Nephron (organoid): ENCODE data around the gene ASPHD1.
"Not testable (repeated sequence)": the region's sequence is repeated elsewhere in the genome, so short reads cannot be mapped to it uniquely, and the experiment has no call there.

Source experiments
- H3K27ac Mint-ChIP-seq, 3 experiments: 2 replicates each; pipeline ENCODE4 v1.8.0; 2020; ENCODE audit warnings: mixed read lengths in 3 of 3, mild to moderate bottlenecking in 2 of 3, moderate library complexity in 1 of 3
- H3K27me3 Mint-ChIP-seq: 2 replicates; pipeline ENCODE4 v1.8.0; 2021; ENCODE audit warnings: low read depth, mild to moderate bottlenecking, moderate library complexity, mixed read lengths
- H3K36me3 Mint-ChIP-seq: 2 replicates; pipeline ENCODE4 v1.8.0; 2020; ENCODE audit warnings: low read depth, mixed read lengths
- H3K4me1 Mint-ChIP-seq: 2 replicates; pipeline ENCODE4 v1.8.0; 2020; ENCODE audit warnings: mixed read lengths
- H3K4me3 Mint-ChIP-seq, 3 experiments: 2 replicates each; pipeline ENCODE4 v1.8.0; 2020; ENCODE audit warnings: mild to moderate bottlenecking in 3 of 3, mixed read lengths in 3 of 3, moderate library complexity in 2 of 3
- H3K9me3 Mint-ChIP-seq: 2 replicates; pipeline ENCODE4 v1.8.0; 2020; ENCODE audit warnings: mixed read lengths
- TF ChIP-seq, protein P1 (sequence below), 3 experiments: fragments of 200-600 bp; sonication (generic); IDR thresholded peaks; one replicate each; pipeline ENCODE4 v1.5.0; 2021; ENCODE audit warnings: antibody characterized with exemption in 3 of 3; ENCODE audit not compliant: unreplicated experiment in 3 of 3

Gene ASPHD1

DNA sequence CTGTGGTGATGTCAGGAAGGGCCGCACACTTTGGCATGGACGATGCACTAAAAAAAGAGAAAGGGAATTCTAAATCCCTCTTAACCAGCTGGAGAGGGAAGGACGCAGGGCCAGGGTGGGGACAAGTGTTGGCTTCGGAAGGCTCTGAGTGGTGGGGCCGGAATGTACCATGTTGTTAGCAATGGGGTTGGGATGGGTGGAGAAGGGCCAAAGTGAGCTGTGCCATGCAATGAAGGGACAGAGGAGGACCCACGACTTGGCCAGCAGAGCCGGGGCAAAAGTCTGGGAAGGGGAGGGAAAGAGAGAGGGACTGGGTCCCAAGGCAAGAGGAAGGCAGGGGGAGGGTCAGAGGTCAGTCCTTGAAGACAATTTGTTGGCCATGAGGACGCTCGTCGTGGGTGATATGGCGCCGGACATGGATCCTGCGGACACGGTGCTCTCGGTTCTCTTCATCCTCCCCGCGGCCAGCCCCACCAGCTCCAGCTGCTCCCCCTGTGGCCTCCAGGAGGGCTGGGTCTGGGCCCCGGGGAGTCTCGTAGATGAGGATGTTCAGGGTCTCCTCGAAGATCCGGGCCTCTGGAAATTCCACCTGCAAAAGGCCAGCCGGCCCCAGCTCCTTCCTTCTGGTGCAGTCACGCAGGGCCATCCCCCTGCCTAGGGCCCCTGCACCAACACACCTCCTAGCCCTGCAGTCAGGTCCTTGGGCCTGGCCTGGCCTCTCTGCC, 6.4 kb downstream of the ASPHD1 start:
- Mint-ChIP-seq H3K9me3 (no peaks in the 10 kb centered on the region), H3K27ac (no peak overlapping the region), H3K4me3 (no peak overlapping the region), H3K36me3 (no peaks in the 10 kb centered on the region), H3K4me1 (no peaks in the 10 kb centered on the region), H3K27me3 (peaks cover 9% of the 10 kb centered on the region)
- TF ChIP-seq, protein P1, sequence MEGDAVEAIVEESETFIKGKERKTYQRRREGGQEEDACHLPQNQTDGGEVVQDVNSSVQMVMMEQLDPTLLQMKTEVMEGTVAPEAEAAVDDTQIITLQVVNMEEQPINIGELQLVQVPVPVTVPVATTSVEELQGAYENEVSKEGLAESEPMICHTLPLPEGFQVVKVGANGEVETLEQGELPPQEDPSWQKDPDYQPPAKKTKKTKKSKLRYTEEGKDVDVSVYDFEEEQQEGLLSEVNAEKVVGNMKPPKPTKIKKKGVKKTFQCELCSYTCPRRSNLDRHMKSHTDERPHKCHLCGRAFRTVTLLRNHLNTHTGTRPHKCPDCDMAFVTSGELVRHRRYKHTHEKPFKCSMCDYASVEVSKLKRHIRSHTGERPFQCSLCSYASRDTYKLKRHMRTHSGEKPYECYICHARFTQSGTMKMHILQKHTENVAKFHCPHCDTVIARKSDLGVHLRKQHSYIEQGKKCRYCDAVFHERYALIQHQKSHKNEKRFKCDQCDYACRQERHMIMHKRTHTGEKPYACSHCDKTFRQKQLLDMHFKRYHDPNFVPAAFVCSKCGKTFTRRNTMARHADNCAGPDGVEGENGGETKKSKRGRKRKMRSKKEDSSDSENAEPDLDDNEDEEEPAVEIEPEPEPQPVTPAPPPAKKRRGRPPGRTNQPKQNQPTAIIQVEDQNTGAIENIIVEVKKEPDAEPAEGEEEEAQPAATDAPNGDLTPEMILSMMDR (IDR thresholded peaks at IDR 0.05; ENCODE audit: unreplicated experiment in 3 of 3) = no peak

DNA sequence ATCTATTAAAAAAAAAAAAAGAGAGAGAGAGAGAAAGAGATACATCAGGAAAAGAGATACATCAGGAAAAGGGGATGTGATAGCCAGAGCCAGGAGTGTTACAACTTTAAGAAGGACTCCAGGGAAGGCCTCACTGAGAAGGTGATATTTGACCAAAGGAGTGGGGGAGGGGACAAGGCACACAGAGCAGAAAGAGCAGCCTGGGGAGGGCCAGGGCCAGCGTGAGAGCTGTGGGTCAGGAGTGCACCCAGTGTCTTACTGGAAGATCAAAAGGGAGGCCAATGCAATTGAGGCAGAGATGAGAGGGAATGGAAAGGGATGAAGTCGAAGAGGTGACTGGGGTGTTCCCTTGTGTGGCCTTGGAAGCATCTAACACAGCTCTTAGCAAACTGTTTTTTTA, 7.7 kb downstream of the ASPHD1 start:
- peaks cover 4% of the 10 kb centered on the region for H3K36me3 Mint-ChIP-seq
- no peaks in the 10 kb centered on the region for H3K9me3 Mint-ChIP-seq
- H3K27ac Mint-ChIP-seq = no peak overlapping the region
- H3K4me1 Mint-ChIP-seq = no peaks in the 10 kb centered on the region
- no peak overlapping the region for H3K4me3 Mint-ChIP-seq
- TF ChIP-seq, protein P1 (IDR thresholded peaks at IDR 0.05; ENCODE audit: unreplicated experiment in 3 of 3) = no peak
- no peaks in the 10 kb centered on the region for H3K27me3 Mint-ChIP-seq

DNA sequence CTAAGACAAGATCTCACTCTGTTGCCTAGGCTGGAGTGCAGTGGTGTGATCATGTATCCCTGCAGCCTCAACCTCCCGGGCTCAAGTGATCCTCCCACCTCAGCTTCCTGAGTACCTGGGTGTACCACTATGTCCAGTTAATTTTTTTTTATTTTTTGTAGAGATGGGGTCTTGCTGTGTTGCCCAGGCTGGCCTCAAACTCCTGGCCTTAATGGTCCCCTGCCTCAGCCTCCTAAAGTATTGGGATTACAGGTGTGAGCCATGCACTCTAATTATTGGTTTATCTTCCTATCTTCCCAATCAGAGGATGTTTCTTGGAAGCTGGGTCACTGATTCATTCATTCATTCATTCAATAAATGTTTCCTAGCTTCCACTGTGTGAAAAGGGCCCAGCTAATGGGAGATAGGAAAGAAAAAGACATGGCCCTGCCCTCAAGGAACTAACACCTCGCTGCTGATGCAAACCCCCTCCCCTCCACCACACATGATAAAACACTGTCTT, 8.5 kb downstream of the ASPHD1 start:
- Mint-ChIP-seq H3K27ac (no peak overlapping the region), H3K4me1 (no peaks in the 10 kb centered on the region), H3K36me3 (peaks cover 11% of the 10 kb centered on the region), H3K9me3 (no peaks in the 10 kb centered on the region), H3K27me3 (no peaks in the 10 kb centered on the region), H3K4me3 (no peak overlapping the region)
- TF ChIP-seq, protein P1 (IDR thresholded peaks at IDR 0.05; ENCODE audit: unreplicated experiment in 3 of 3) = no peak

DNA sequence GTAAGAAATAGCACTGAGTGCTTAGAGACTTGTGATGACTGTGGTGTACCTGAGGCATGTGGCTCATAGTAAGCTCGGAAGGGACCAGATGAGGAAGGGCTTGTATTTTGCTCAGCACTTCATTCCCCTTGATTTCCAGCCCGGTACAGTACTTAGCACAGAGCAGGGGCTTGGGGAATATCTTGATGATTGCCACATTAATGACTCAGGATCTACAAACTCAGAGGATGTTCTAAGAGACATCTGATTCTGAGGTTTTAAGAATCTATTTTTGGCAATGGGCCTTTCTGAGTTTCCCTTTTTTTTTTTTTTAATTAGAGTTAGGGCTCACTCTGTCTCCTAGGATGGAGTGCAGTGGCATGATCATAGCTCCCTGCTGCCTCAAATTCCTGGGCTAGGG, 9.1 kb downstream of the ASPHD1 start:
- no peaks in the 10 kb centered on the region for H3K27me3 Mint-ChIP-seq
- H3K27ac Mint-ChIP-seq = no peak overlapping the region
- no peaks in the 10 kb centered on the region for H3K9me3 Mint-ChIP-seq
- peaks cover 16% of the 10 kb centered on the region for H3K36me3 Mint-ChIP-seq
- H3K4me1 Mint-ChIP-seq = no peaks in the 10 kb centered on the region
- TF ChIP-seq, protein P1 (IDR thresholded peaks at IDR 0.05; ENCODE audit: unreplicated experiment in 3 of 3) = no peak
- H3K4me3 Mint-ChIP-seq = no peak overlapping the region

DNA sequence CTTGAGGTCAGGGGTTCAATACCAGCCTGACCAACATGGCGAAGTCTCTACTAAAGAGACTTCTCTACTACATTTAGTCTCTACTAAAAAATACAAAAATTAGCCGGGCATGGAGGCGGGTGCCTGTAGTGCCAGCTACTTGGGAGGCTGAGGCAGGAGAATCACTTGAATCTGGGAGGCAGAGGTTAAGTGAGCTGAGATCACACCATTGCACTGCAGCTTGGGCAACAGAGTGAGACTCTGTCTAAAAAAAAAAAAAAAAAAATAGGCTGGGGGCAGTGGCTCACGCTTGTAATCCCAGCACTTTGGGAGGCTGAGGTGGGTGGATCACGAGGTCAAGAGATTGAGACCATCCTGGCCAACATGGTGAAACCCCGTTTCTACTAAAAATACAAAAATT, 9.6 kb downstream of the ASPHD1 start:
- not testable (repeated sequence) for H3K9me3 Mint-ChIP-seq, H3K27ac Mint-ChIP-seq, H3K4me1 Mint-ChIP-seq, H3K27me3 Mint-ChIP-seq, H3K4me3 Mint-ChIP-seq
- H3K36me3 Mint-ChIP-seq = peaks cover 20% of the 10 kb centered on the region

DNA sequence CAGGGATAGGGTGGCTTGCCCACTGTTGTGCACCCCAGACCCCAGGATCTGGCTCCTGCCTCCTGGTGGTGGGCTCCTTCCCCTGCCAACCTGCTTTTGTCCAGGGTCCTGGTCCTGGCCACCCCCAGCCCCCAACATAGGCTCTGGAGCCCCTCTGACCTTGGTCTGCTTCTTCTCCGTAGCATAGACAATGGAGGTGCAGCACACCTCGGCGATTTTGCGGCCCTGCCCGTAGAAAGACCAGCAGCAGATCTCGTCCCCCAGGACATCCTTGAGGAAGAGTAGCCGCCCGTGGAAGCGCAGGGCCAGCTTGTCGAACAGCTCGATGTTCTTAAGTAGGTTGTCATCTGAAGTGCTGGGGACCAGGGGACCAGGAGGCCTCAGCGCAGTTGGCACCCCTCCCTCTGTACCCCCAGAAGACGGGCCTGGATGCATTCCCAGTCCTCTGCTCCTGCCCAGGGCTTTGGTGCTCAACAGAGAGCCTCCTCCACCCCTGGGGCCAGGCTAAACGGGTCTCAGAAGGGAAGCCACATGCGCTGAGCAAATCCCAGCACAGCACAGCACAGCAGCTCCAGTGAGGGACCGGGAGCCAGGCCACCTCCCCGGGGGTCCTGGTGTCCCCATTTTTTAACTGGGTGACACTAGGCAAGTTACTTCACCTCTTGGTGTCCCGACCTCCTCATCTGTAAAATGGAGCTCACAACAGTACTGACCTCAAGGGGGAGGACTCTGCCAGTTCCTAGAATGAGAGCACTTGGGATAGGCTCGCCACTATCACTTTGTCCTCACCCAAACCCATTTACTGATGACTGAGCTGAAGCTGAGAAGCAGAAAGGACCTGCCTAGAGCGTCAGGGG, 10.8 kb downstream of the ASPHD1 start:
- Mint-ChIP-seq H3K4me1 (no peaks in the 10 kb centered on the region), H3K27me3 (no peaks in the 10 kb centered on the region), H3K36me3 (peaks cover 30% of the 10 kb centered on the region), H3K4me3 (no peak overlapping the region), H3K9me3 (no peaks in the 10 kb centered on the region), H3K27ac (no peak overlapping the region)
- TF ChIP-seq, protein P1 (IDR thresholded peaks at IDR 0.05; ENCODE audit: unreplicated experiment in 3 of 3) = no peak
